ENCODE results near the gene CHRM4.

CHRM4 gene

DNA sequence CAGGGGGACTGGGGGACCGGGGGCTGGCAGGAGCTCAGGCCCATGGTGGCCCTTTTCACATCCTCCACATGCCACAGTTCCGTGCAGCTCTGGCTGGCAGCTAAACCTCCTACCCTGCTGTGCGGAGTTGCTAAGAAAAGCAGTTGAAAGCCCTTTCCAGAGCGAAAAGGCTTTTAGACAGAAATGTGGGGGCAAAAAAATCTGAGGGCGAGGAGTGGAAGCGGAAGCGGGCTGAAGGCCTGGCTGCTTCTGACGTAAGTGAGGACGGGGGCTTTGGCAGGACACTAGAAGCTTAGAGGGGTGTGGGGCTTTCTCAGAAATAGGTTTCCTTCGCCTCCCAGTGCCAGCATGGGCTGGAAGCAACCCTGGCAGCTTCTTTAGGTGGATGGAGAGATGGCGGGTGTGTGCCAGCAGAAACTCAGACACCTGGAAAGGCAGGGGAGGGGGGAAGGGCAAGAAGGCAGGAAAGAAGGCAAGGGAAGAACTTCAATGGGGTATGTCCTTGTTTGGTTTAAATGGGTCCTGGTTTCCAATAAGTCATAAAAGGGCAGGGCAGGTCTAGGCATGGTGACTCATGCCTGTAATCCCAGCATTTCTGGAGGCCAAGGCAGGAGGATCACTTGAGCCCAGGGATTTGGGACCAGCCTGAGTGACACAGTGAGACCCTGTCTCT lies 55.5 kb downstream of the CHRM4 start:
- TF ChIP-seq EP300 (IDR thresholded peaks at IDR 0.05; ENCODE audit: borderline replicate concordance) (no peak), YY1 (IDR thresholded peaks at IDR 0.05; ENCODE audit: low read depth) (no peak), ZBTB7A (IDR thresholded peaks at IDR 0.05; ENCODE audit: low read depth) (no peak), RAD21 (IDR thresholded peaks at IDR 0.05; ENCODE audit: low read depth) (no peak), TAF1 (IDR thresholded peaks at IDR 0.05; ENCODE audit: low read depth) (no peak)
- TF ChIP-seq, protein P1, sequence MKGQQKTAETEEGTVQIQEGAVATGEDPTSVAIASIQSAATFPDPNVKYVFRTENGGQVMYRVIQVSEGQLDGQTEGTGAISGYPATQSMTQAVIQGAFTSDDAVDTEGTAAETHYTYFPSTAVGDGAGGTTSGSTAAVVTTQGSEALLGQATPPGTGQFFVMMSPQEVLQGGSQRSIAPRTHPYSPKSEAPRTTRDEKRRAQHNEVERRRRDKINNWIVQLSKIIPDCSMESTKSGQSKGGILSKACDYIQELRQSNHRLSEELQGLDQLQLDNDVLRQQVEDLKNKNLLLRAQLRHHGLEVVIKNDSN (IDR thresholded peaks at IDR 0.05), result no peak

DNA sequence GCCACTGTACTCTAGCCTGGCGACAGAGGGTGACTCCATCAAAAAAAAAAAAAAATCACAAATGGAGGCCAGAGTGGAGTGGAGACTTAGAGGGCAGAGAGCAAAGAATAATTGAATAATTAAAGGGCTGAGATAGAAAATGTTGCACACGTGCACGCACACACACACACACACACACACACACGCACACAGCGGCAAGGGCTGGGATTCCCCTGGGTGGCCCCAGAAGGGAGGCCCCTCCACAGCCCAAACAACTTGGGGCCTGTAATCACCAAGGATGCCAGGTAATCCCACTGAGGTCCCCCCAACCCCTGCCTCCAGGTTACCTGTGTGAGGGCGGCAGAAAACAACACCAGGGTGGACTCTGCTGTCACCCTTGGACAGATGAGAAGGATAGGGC lies 56.3 kb downstream of the CHRM4 start:
- TF ChIP-seq FOXM1 (IDR thresholded peaks at IDR 0.05; ENCODE audit: borderline replicate concordance, low read depth), result no peak
- TF ChIP-seq, protein P2, sequence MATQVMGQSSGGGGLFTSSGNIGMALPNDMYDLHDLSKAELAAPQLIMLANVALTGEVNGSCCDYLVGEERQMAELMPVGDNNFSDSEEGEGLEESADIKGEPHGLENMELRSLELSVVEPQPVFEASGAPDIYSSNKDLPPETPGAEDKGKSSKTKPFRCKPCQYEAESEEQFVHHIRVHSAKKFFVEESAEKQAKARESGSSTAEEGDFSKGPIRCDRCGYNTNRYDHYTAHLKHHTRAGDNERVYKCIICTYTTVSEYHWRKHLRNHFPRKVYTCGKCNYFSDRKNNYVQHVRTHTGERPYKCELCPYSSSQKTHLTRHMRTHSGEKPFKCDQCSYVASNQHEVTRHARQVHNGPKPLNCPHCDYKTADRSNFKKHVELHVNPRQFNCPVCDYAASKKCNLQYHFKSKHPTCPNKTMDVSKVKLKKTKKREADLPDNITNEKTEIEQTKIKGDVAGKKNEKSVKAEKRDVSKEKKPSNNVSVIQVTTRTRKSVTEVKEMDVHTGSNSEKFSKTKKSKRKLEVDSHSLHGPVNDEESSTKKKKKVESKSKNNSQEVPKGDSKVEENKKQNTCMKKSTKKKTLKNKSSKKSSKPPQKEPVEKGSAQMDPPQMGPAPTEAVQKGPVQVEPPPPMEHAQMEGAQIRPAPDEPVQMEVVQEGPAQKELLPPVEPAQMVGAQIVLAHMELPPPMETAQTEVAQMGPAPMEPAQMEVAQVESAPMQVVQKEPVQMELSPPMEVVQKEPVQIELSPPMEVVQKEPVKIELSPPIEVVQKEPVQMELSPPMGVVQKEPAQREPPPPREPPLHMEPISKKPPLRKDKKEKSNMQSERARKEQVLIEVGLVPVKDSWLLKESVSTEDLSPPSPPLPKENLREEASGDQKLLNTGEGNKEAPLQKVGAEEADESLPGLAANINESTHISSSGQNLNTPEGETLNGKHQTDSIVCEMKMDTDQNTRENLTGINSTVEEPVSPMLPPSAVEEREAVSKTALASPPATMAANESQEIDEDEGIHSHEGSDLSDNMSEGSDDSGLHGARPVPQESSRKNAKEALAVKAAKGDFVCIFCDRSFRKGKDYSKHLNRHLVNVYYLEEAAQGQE (IDR thresholded peaks at IDR 0.05; ENCODE audit: low read depth), result no peak
- TF ChIP-seq CREB1 (IDR thresholded peaks at IDR 0.05; ENCODE audit: low read depth), result no peak
- no peak for TF ChIP-seq YY1 (IDR thresholded peaks at IDR 0.05; ENCODE audit: low read depth)
- no peak for TF ChIP-seq RAD21 (IDR thresholded peaks at IDR 0.05; ENCODE audit: low read depth)
- TF ChIP-seq CEBPB (IDR thresholded peaks at IDR 0.05), result no peak
- TF ChIP-seq ZBTB7A (IDR thresholded peaks at IDR 0.05; ENCODE audit: low read depth), result no peak
- no peak for TF ChIP-seq TAF1 (IDR thresholded peaks at IDR 0.05; ENCODE audit: low read depth)
- no peak for TF ChIP-seq TEAD4 (IDR thresholded peaks at IDR 0.05)

GRCh38 chr11:46334211-46334610 lies 57.4 kb downstream of the CHRM4 start:
- TF ChIP-seq EGR1 (IDR thresholded peaks at IDR 0.05) (no peak), NFIC (IDR thresholded peaks at IDR 0.05) (no peak), TEAD4 (IDR thresholded peaks at IDR 0.05) (no peak), MAX (IDR thresholded peaks at IDR 0.05) (no peak), EP300 (IDR thresholded peaks at IDR 0.05; ENCODE audit: borderline replicate concordance) (no peak), TCF12 (IDR thresholded peaks at IDR 0.05; ENCODE audit: low read depth) (no peak), YY1 (IDR thresholded peaks at IDR 0.05; ENCODE audit: low read depth) (no peak), CREB1 (IDR thresholded peaks at IDR 0.05; ENCODE audit: low read depth) (no peak), FOXM1 (IDR thresholded peaks at IDR 0.05; ENCODE audit: borderline replicate concordance, low read depth) (no peak), RAD21 (IDR thresholded peaks at IDR 0.05; ENCODE audit: low read depth) (no peak), TAF1 (IDR thresholded peaks at IDR 0.05; ENCODE audit: low read depth) (no peak), ZBTB7A (IDR thresholded peaks at IDR 0.05; ENCODE audit: low read depth) (no peak)
